ENCODE measurements around the gene RBMS1. TPM values are rescaled to one million over a fixed set of nuclear protein-coding genes. Genes with fewer than 3 reads are reported as not detected.

The RBMS1 gene
- total and polyA plus RNA-seq, 2 donors (not counting 1 experiment from before 2014, with no cell fraction given) = 18.0 to 36.7 TPM

GRCh38 chr2:160429248-160430000 is 64.2 kb downstream of the RBMS1 start:
- intact Hi-C loops (cut with micrococcal nuclease) = loop anchor here (2.0 to 5.0 kb wide), 2 partner anchors 23 to 37 kb away; no protein-coding TSS in a partner anchor
- Histone ChIP-seq H3K9me3 (ENCODE audit: control extremely low read depth in 1 of 3, control insufficient read depth in 2 of 3, insufficient read depth in 1 of 3, low read length in 2 of 3) (no peaks in the 10 kb centered on the region), H3K27ac (ENCODE audit: low read length in 2 of 2) (no peak overlapping the region), H4K20me1 (ENCODE audit: control insufficient read depth, insufficient read depth, low read length, poor library complexity, severe bottlenecking) (no peaks in the 10 kb centered on the region), H3K4me1 (ENCODE audit: control insufficient read depth in 2 of 2, insufficient read depth in 2 of 2, low read length in 2 of 2) (peaks cover 30 to 35% of the 10 kb centered on the region in 2 donors), H3K79me2 (ENCODE audit: control insufficient read depth, insufficient read depth, low read length) (no peaks in the 10 kb centered on the region), H3K4me3 (ENCODE audit: control extremely low read depth in 1 of 5, extremely low read depth in 1 of 5, insufficient read depth in 1 of 5, low read depth in 2 of 5, low read length in 4 of 5) (no peak overlapping the region), H3K27me3 (replicated peaks in 1 of 4; ENCODE audit: control extremely low read depth in 1 of 4, control insufficient read depth in 3 of 4, insufficient read depth in 4 of 4, low read length in 3 of 4) (no peaks in the 10 kb centered on the region), H3K36me3 (replicated peaks in 1 of 2; ENCODE audit: control extremely low read depth in 1 of 2, control insufficient read depth in 1 of 2, extremely low read depth in 1 of 2, insufficient read depth in 2 of 2, low read length in 1 of 2) (no peaks in the 10 kb centered on the region), H3K4me2 (replicated peaks; ENCODE audit: low read depth, low read length, poor library complexity, severe bottlenecking) (peak overlapping the region; percentile 61), H3K9ac (ENCODE audit: low read length) (no peak overlapping the region), H2AFZ (ENCODE audit: insufficient read depth, low read depth, low read length, poor library complexity, severe bottlenecking) (peak overlapping the region; percentile 37)
- Mint-ChIP-seq H3K4me3 (no peak overlapping the region), H3K27me3 (no peaks in the 10 kb centered on the region), H3K4me1 (peaks cover 35% of the 10 kb centered on the region), H3K9me3 (ENCODE audit: insufficient read depth) (no peaks in the 10 kb centered on the region), H3K27ac (peak overlapping the region; percentile 32)
- ATAC-seq (ENCODE audit: low read depth) (no peak), DNase-seq (peak; percentile 70)
- TF ChIP-seq CTCF (IDR thresholded peaks at IDR 0.05) = peak; percentile 78
- TF ChIP-seq EZH2 (IDR thresholded peaks at IDR 0.05; ENCODE audit: borderline replicate concordance, insufficient read depth, low read depth, low read length, poor library complexity, severe bottlenecking) = no peak
- ChIA-PET CTCF (interaction anchor here (0.5 to 3.5 kb wide), 17 partner anchors 8 to 845 kb away, joined by 3 to 30 read pairs (median 5); no protein-coding TSS in a partner anchor), POLR2A (interaction anchor here (1.9 kb wide), 1 partner anchor 22 kb away, joined by 10 read pairs; no protein-coding TSS in a partner anchor)
- WGBS (ENCODE audit: insufficient coverage) = no CpG with 5 or more reads among the region's 1 CpG

GRCh38 chr2:160428405-160428763 is 65.2 kb downstream of the RBMS1 start:
- intact Hi-C loops (cut with micrococcal nuclease) = loop anchor here (2.0 to 5.0 kb wide), 2 partner anchors 22 to 36 kb away; no protein-coding TSS in a partner anchor
- Histone ChIP-seq H3K27me3 (replicated peaks in 1 of 4; ENCODE audit: control extremely low read depth in 1 of 4, control insufficient read depth in 3 of 4, insufficient read depth in 4 of 4, low read length in 3 of 4) (no peaks in the 10 kb centered on the region), H3K27ac (ENCODE audit: low read length in 2 of 2) (peak overlapping the region in 1 of 2 donors; percentile 57), H4K20me1 (ENCODE audit: control insufficient read depth, insufficient read depth, low read length, poor library complexity, severe bottlenecking) (no peaks in the 10 kb centered on the region), H3K4me1 (ENCODE audit: control insufficient read depth in 2 of 2, insufficient read depth in 2 of 2, low read length in 2 of 2) (peaks cover 30 to 35% of the 10 kb centered on the region in 2 donors), H3K4me2 (replicated peaks; ENCODE audit: low read depth, low read length, poor library complexity, severe bottlenecking) (peak overlapping the region; percentile 61), H3K36me3 (replicated peaks in 1 of 2; ENCODE audit: control extremely low read depth in 1 of 2, control insufficient read depth in 1 of 2, extremely low read depth in 1 of 2, insufficient read depth in 2 of 2, low read length in 1 of 2) (no peaks in the 10 kb centered on the region), H3K4me3 (ENCODE audit: control extremely low read depth in 1 of 5, extremely low read depth in 1 of 5, insufficient read depth in 1 of 5, low read depth in 2 of 5, low read length in 4 of 5) (peak overlapping the region in 3 of 5 experiments; percentile 14 to 49 (median 16)), H2AFZ (ENCODE audit: insufficient read depth, low read depth, low read length, poor library complexity, severe bottlenecking) (peak overlapping the region; percentile 35), H3K9me3 (ENCODE audit: control extremely low read depth in 1 of 3, control insufficient read depth in 2 of 3, insufficient read depth in 1 of 3, low read length in 2 of 3) (no peaks in the 10 kb centered on the region), H3K79me2 (ENCODE audit: control insufficient read depth, insufficient read depth, low read length) (no peaks in the 10 kb centered on the region), H3K9ac (ENCODE audit: low read length) (peak overlapping the region; percentile 14)
- Mint-ChIP-seq H3K27me3 (no peaks in the 10 kb centered on the region), H3K4me1 (peaks cover 35% of the 10 kb centered on the region), H3K4me3 (peak overlapping the region; percentile 75), H3K9me3 (ENCODE audit: insufficient read depth) (no peaks in the 10 kb centered on the region), H3K27ac (peak overlapping the region; percentile 57)
- TF ChIP-seq EZH2 (IDR thresholded peaks at IDR 0.05; ENCODE audit: borderline replicate concordance, insufficient read depth, low read depth, low read length, poor library complexity, severe bottlenecking) (no peak), CTCF (IDR thresholded peaks at IDR 0.05) (no peak)
- no peak for ATAC-seq (ENCODE audit: low read depth)
- POLR2A ChIA-PET = interaction anchor here (0.8 to 1.9 kb wide), 3 partner anchors 15 to 21 kb away, joined by 3 to 10 read pairs (median 4); no protein-coding TSS in a partner anchor
- no peak for DNase-seq
- WGBS (ENCODE audit: insufficient coverage) = no CpG with 5 or more reads among the region's 4 CpGs
- CTCF ChIA-PET = interaction anchor here (0.7 to 3.5 kb wide), 10 partner anchors 15 to 566 kb away, joined by 3 to 30 read pairs (median 6); no protein-coding TSS in a partner anchor
